H1 (cell line): Measurements from ENCODE around the gene NARS2. TPM values are rescaled to one million over a fixed set of nuclear protein-coding genes. Genes with fewer than 3 reads are reported as not detected.

ENCODE experiments used
- CTCF ChIA-PET: fragments of 300-600 bp; sonication (Branson Sonifier 250); formaldehyde crosslinking; loops from one replicate; lab custom pipeline; 2021; ENCODE audit not compliant: partially characterized antibody; lab: Charles Lee
- POLR2A ChIA-PET: fragments of 300-600 bp; sonication (Branson Sonifier 250); formaldehyde crosslinking; loops from one replicate; lab custom pipeline; 2021; ENCODE audit warnings: inconsistent platforms; ENCODE audit not compliant: partially characterized antibody; lab: Charles Lee
- DNase-seq, 2 experiments: peaks; one replicate each; pipeline versions ENCODE4 v3.0.0 to v3.0.0-alpha.2; 2010 to 2022; ENCODE audit warnings: low spot score in 2 of 2, low read depth in 1 of 2, mixed read lengths in 1 of 2
- FAIRE-seq: peaks from 2 replicates; lab custom pipeline; 2011; peaks lifted over from hg19 to GRCh38; lab: Jason Lieb, UNC
- H2AFZ ChIP-seq: 2 replicates; pipeline ENCODE4 v1.8.1; 2012; ENCODE audit warnings: low read length, inconsistent platforms
- H2AK5ac ChIP-seq: 2 replicates; pipeline ENCODE4 v1.6.1; 2013; ENCODE audit warnings: low read depth, low read length
- H2BK120ac ChIP-seq: replicated peaks from 2 replicates; pipeline ENCODE3; 2013; ENCODE audit warnings: low read depth, low read length, inconsistent platforms
- H2BK12ac ChIP-seq: 2 replicates; pipeline ENCODE4 v1.6.1; 2013; ENCODE audit warnings: low read depth, low read length
- H2BK15ac ChIP-seq: 2 replicates; pipeline ENCODE4 v1.6.1; 2013; ENCODE audit warnings: low read length
- H2BK20ac ChIP-seq: 2 replicates; pipeline ENCODE4 v1.6.1; 2013; ENCODE audit warnings: low read length
- H2BK5ac ChIP-seq: 2 replicates; pipeline ENCODE4 v1.6.1; 2013; ENCODE audit warnings: low read depth, low read length
- H3K14ac ChIP-seq: 2 replicates; pipeline ENCODE4 v1.6.1; 2013; ENCODE audit warnings: inconsistent platforms; ENCODE audit not compliant: insufficient read length
- H3K18ac ChIP-seq: 2 replicates; pipeline ENCODE4 v1.6.1; 2013; ENCODE audit warnings: low read length; ENCODE audit errors: extremely low read depth
- H3K23ac ChIP-seq: 2 replicates; pipeline ENCODE4 v1.6.1; 2013; ENCODE audit warnings: inconsistent platforms; ENCODE audit not compliant: insufficient read length
- H3K23me2 ChIP-seq: 2 replicates; pipeline ENCODE4 v1.6.1; 2013; ENCODE audit warnings: low read depth, low read length
- H3K27ac ChIP-seq: 2 replicates; pipeline ENCODE4 v1.6.1; 2011; ENCODE audit warnings: low read depth, low read length, inconsistent platforms
- H3K27me3 ChIP-seq, 4 experiments: replicated peaks in 1 of 4; 1 replicate in 1 of 4; 2 replicates in 3 of 4; pipeline versions ENCODE4 v1.6.1 to v1.8.1; 2011 to 2013; ENCODE audit warnings: low read length in 3 of 4, mild to moderate bottlenecking in 3 of 4, inconsistent platforms in 2 of 4, mixed read lengths in 2 of 4, moderate library complexity in 1 of 4; ENCODE audit not compliant: control insufficient read depth in 3 of 4, insufficient read depth in 3 of 4; ENCODE audit errors: extremely low read depth in 1 of 4
- H3K36me3 ChIP-seq, 4 experiments: 2 replicates each; pipeline versions ENCODE4 v1.6.1 to v1.8.1; 2011 to 2013; ENCODE audit warnings: mild to moderate bottlenecking in 4 of 4, low read length in 3 of 4, moderate library complexity in 2 of 4, control low read depth in 1 of 4, inconsistent platforms in 1 of 4; ENCODE audit not compliant: insufficient read depth in 4 of 4, control insufficient read depth in 2 of 4
- H3K4ac ChIP-seq: replicated peaks from 2 replicates; pipeline ENCODE3; 2013; ENCODE audit warnings: low read length, low read depth, mixed read lengths, inconsistent platforms; ENCODE audit not compliant: insufficient read length
- H3K4me1 ChIP-seq, 4 experiments: replicated peaks in 1 of 4; 1 replicate in 1 of 4; 2 replicates in 3 of 4; pipeline versions ENCODE4 v1.6.1 to v1.8.1; 2011 to 2013; ENCODE audit warnings: low read length in 3 of 4, inconsistent platforms in 2 of 4, mixed read lengths in 1 of 4; ENCODE audit not compliant: insufficient read depth in 4 of 4, control insufficient read depth in 3 of 4
- H3K4me2 ChIP-seq, 2 experiments: 2 replicates each; pipeline versions ENCODE4 v1.6.1 to v1.8.1; 2011 to 2013; ENCODE audit warnings: low read depth in 2 of 2, low read length in 2 of 2, control low read depth in 1 of 2, inconsistent platforms in 1 of 2, mild to moderate bottlenecking in 1 of 2; ENCODE audit not compliant: insufficient read depth in 1 of 2
- H3K4me3 ChIP-seq, 4 experiments: fragments of 200-600, 300-600 bp in 1 of 4; sonication (generic), shearing (Covaris generic), sonication (Bioruptor Twin) in 1 of 4; 2 replicates each; pipeline versions ENCODE4 v1.5.1 to v1.8.1; 2011 to 2016; ENCODE audit warnings: low read length in 4 of 4, low read depth in 3 of 4, control low read depth in 2 of 4, inconsistent platforms in 2 of 4, mild to moderate bottlenecking in 2 of 4, mixed read lengths in 1 of 4, moderate library complexity in 1 of 4; ENCODE audit not compliant: insufficient read depth in 2 of 4; ENCODE audit errors: extremely low read depth in 1 of 4
- H3K56ac ChIP-seq: replicated peaks from 2 replicates; pipeline ENCODE3; 2013; ENCODE audit warnings: low read depth, mild to moderate bottlenecking, mixed read lengths, low read length, inconsistent platforms; ENCODE audit not compliant: insufficient read length
- H3K79me1 ChIP-seq: 2 replicates; pipeline ENCODE4 v1.6.1; 2013; ENCODE audit warnings: low read depth, low read length, control low read depth
- H3K79me2 ChIP-seq, 2 experiments: 2 replicates each; pipeline versions ENCODE4 v1.6.1 to v1.8.1; 2012 to 2013; ENCODE audit warnings: low read length in 2 of 2, mild to moderate bottlenecking in 2 of 2, inconsistent platforms in 1 of 2; ENCODE audit not compliant: insufficient read depth in 2 of 2, control insufficient read depth in 1 of 2
- H3K9ac ChIP-seq, 4 experiments: replicated peaks in 1 of 4; 1 replicate in 1 of 4; 2 replicates in 3 of 4; pipeline versions ENCODE4 v1.6.1 to v1.8.1; 2011 to 2013; ENCODE audit warnings: low read depth in 3 of 4, low read length in 3 of 4, control low read depth in 2 of 4, mild to moderate bottlenecking in 2 of 4, moderate library complexity in 2 of 4, inconsistent platforms in 1 of 4; ENCODE audit errors: extremely low read depth in 1 of 4
- H3K9me3 ChIP-seq, 2 experiments: 2 replicates each; pipeline versions ENCODE4 v1.6.1 to v1.8.1; 2012 to 2013; ENCODE audit warnings: mild to moderate bottlenecking in 2 of 2, moderate library complexity in 2 of 2, control low read depth in 1 of 2, inconsistent platforms in 1 of 2, low read depth in 1 of 2, low read length in 1 of 2, mixed read lengths in 1 of 2; ENCODE audit not compliant: insufficient read depth in 2 of 2
- H4K20me1 ChIP-seq, 2 experiments: replicated peaks in 1 of 2; 2 replicates each; pipeline versions ENCODE3 to v1.8.1; 2011 to 2013; ENCODE audit warnings: inconsistent platforms in 2 of 2, low read length in 2 of 2, mild to moderate bottlenecking in 1 of 2; ENCODE audit not compliant: insufficient read depth in 2 of 2, control insufficient read depth in 1 of 2
- H4K5ac ChIP-seq: 2 replicates; pipeline ENCODE4 v1.6.1; 2013; ENCODE audit warnings: low read length, low read depth, mixed read lengths, inconsistent platforms; ENCODE audit not compliant: insufficient read length
- H4K8ac ChIP-seq: 2 replicates; pipeline ENCODE4 v1.8.0; 2013; ENCODE audit warnings: mild to moderate bottlenecking, moderate library complexity, low read length, inconsistent platforms; ENCODE audit not compliant: insufficient read depth; ENCODE audit errors: extremely low read depth
- H4K91ac ChIP-seq: replicated peaks from 2 replicates; pipeline ENCODE3; 2013; ENCODE audit warnings: low read length, mixed read lengths, inconsistent platforms; ENCODE audit not compliant: insufficient read length
- PHF8 ChIP-seq: fragments of 200-600 bp; sonication (generic); conservative IDR thresholded peaks from 2 replicates; pipeline ENCODE4 v1.7.1; 2012; ENCODE audit warnings: low read depth, mild to moderate bottlenecking, inconsistent platforms, low read length, moderate library complexity
- RXRA ChIP-seq: IDR thresholded peaks from 2 replicates; pipeline ENCODE4 v1.6.1; 2011; ENCODE audit warnings: low read depth, mild to moderate bottlenecking, low read length, moderate library complexity; ENCODE audit not compliant: insufficient read depth
- SIN3A ChIP-seq, 2 experiments: IDR thresholded peaks in 1 of 2; conservative IDR thresholded peaks in 1 of 2; 2 replicates each; pipeline ENCODE4 v1.6.1; 2011 to 2012; ENCODE audit warnings: low read length in 2 of 2, improper control_type of control experiment in 1 of 2, low read depth in 1 of 2, mild to moderate bottlenecking in 1 of 2
- WGBS, 2 experiments: shearing (Covaris generic) in 1 of 2; methylation state at CpG; one replicate each; pipeline versions ENCODE4 v1.1.6 to v1.1.7; 2013 to 2015; ENCODE audit warnings: low lambda C conversion rate in 2 of 2, mixed read lengths in 2 of 2, inconsistent platforms in 1 of 2, low coverage in 1 of 2, missing lambda C conversion rate in 1 of 2; ENCODE audit not compliant: insufficient replicate concordance in 2 of 2, insufficient coverage in 1 of 2, insufficient read length in 1 of 2; ENCODE audit errors: extremely low coverage in 1 of 2, missing lambda C conversion rate in 1 of 2; 5-methylcytosine and 5-hydroxymethylcytosine counted together
- polyA plus RNA-seq, 7 experiments: library from polyadenylated mRNA; depleted of rRNA in 3 of 7; stranded (reverse) in 5 of 7; unstranded in 2 of 7; fragments of >200 nt in 5 of 7; fragments of 200-250 nt in 2 of 7; gene quantifications; 1 replicate in 5 of 7; 2 replicates in 1 of 7; 4 replicates in 1 of 7; pipeline versions ENCODE4 v1.2.1 to v1.2.3, GENCODE V29; 2011 to 2013; ENCODE audit warnings: missing spikeins in 2 of 7, mixed read lengths in 2 of 7
- total RNA-seq: library from RNA; stranded (reverse); fragmentation: NEBNext Ultra II Directional; extraction: Animal tissue kit (Norgen Biotek cat#: 25700); gene quantifications from 2 replicates; pipeline ENCODE4 v1.2.1, GENCODE V29; 2021

Gene NARS2
- total and polyA plus RNA-seq, 2 of the 8 experiments (the other 6 are each of a cell fraction or from before 2014, with no cell fraction given), result 26.2 to 51.6 TPM

DNA sequence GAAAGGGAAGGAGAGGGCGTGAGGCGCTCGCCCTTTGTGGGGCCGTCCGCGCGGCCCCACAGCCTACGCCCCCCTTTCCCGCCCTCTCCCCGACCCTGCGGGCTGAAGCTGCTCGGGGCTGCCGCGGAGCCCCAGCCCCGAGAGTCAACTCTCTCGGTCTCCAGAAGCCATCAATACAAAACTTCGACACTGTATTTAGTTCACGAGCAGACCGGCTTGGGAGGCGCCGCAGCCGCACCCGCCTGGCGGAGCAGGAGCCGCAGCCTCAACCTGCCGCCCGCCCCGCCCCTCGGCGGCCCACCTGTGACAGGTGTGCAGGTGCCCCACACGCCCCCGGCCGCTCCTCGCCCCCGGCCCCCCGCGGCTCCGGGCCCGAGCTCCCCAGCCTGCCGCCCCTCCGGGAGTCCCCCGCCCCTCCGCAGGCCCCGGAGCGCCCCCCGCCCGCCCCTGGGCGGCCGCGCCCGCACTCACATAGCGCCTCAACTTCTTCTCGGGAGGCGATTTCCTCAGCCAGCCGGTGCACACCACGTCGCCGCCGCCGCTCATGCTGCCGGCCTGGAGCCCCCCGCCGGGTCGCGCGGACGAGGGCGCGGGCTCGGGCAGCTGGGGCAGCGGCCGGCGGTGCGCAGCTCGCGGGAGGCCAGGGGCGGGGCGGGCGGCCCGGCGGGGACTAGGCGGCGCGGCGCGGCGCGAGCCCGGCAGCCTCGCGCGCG is 157.3 kb downstream of the NARS2 start, which contains the start of gene GAB2:
TSS of gene GAB2 (minus strand) at position 646 of the 713 bp plus-strand sequence. CDS start at position 546, 100 bp downstream.
- no peak within 1 kb of the TSS for H3K23ac ChIP-seq
- H3K23me2 ChIP-seq, result peaks cover 10% of the 10 kb centered on the region; the same call in 1 of the 2 replicates
- H3K9me3 ChIP-seq, result no peaks in the 10 kb centered on the region
- ChIA-PET POLR2A (interaction anchor here (0.7 to 4.7 kb wide), 8 partner anchors 13 to 278 kb away, joined by 3 to 33 read pairs (median 5); partner anchors contain the start of genes ALG8 and NARS2), CTCF (interaction anchor here (0.6 to 7.6 kb wide), 12 partner anchors 12 to 197 kb away, joined by 3 to 87 read pairs (median 7); no protein-coding TSS in a partner anchor)
- H3K9ac ChIP-seq, result peak within 1 kb of the TSS; percentile 38 to 79 (median 66)
- TF ChIP-seq SIN3A (conservative IDR thresholded peaks at IDR 0.05 in 1 of 2, IDR thresholded peaks at IDR 0.05 in 1 of 2; ENCODE audit: low read depth in 1 of 2, low read length in 2 of 2) (0 out of 4 replicates have a peak, but pooled peaks of 1 of the 2 experiments have one; percentile 30), PHF8 (peak; percentile 23; the same call in 1 of the 2 replicates), RXRA (no peak)
- DNase-seq, result peak in 1 of 2 experiments; percentile 72
- H4K20me1 ChIP-seq, result peaks cover 0 to 2% of the 10 kb centered on the region in 2 experiments
- peak within 1 kb of the TSS; percentile 90 for H2AFZ ChIP-seq
- no CpG with 5 or more reads among the region's 93 CpGs for WGBS, 2 experiments
- H4K91ac ChIP-seq, result peak within 1 kb of the TSS; percentile 88
- no peaks in the 10 kb centered on the region for H3K79me1 ChIP-seq
- peak within 1 kb of the TSS; percentile 79 for H3K18ac ChIP-seq
- no peak within 1 kb of the TSS for H2BK120ac ChIP-seq
- peak within 1 kb of the TSS; percentile 65 for H3K27ac ChIP-seq
- no peak within 1 kb of the TSS for H3K4ac ChIP-seq
- no peak for FAIRE-seq
- H2BK5ac ChIP-seq, result peak within 1 kb of the TSS; percentile 38; the same call in 1 of the 2 replicates
- no peak within 1 kb of the TSS for H2AK5ac ChIP-seq
- H3K27me3 ChIP-seq, result peaks cover 0 to 13% (median 8%) of the 10 kb centered on the region in 4 experiments; a peak in 4 of 7 replicates
- peak within 1 kb of the TSS; percentile 55; the same call in 1 of the 2 replicates for H2BK12ac ChIP-seq
- H3K56ac ChIP-seq, result no peak within 1 kb of the TSS
- no peak within 1 kb of the TSS for H3K14ac ChIP-seq
- H2BK20ac ChIP-seq, result no peak within 1 kb of the TSS
- peak within 1 kb of the TSS; percentile 92 for H4K8ac ChIP-seq
- peaks cover 3 to 16% (median 5%) of the 10 kb centered on the region in 4 experiments; a peak in 6 of 7 replicates for H3K4me1 ChIP-seq
- H3K4me2 ChIP-seq, result peak within 1 kb of the TSS; percentile 81 to 98
- peaks cover 0 to 7% of the 10 kb centered on the region in 2 experiments; a peak in 1 of 4 replicates for H3K79me2 ChIP-seq
- no peak within 1 kb of the TSS for H4K5ac ChIP-seq
- H3K4me3 ChIP-seq, result peak within 1 kb of the TSS; percentile 58 to 83 (median 80)
- H2BK15ac ChIP-seq, result no peak within 1 kb of the TSS
- no peaks in the 10 kb centered on the region for H3K36me3 ChIP-seq
